GM23338 (cell line): Measurements from ENCODE around the gene HS6ST1.

Source experiments
- CREB1 ChIP-seq: fragments of 250-450 bp; sonication (Bioruptor Pico); IDR thresholded peaks from 2 replicates; pipeline ENCODE4 v1.5.0; 2020; ENCODE audit warnings: low read depth, mild to moderate bottlenecking, moderate library complexity
- CTCF ChIP-seq, 2 experiments: fragments of 200-600 bp in 1 of 2; sonication (generic) in 1 of 2; conservative IDR thresholded peaks; 2 replicates each; pipeline versions ENCODE4 v1.5.1 to v1.6.1; 2016 to 2017; ENCODE audit warnings: antibody characterized with exemption in 2 of 2, low read depth in 2 of 2, mild to moderate bottlenecking in 2 of 2, moderate library complexity in 1 of 2
- ETS1 ChIP-seq: IDR thresholded peaks from 2 replicates; pipeline ENCODE4 v1.6.1; 2016; ENCODE audit warnings: antibody characterized with exemption
- EZH2 ChIP-seq: fragments of 200-600 bp; sonication (generic); IDR thresholded peaks from one replicate; pipeline ENCODE4 v1.8.0; 2017; ENCODE audit warnings: antibody characterized with exemption, mild to moderate bottlenecking, low read depth; ENCODE audit not compliant: unreplicated experiment
- EZH2phosphoT487 ChIP-seq: fragments of 200-600 bp; sonication (generic); IDR thresholded peaks from one replicate; pipeline ENCODE4 v1.8.1; 2018; ENCODE audit warnings: antibody characterized with exemption; ENCODE audit not compliant: unreplicated experiment
- JUNB ChIP-seq: IDR thresholded peaks from one replicate; pipeline ENCODE4 v1.6.1; 2016; ENCODE audit warnings: antibody characterized with exemption; ENCODE audit not compliant: unreplicated experiment
- NANOG ChIP-seq: IDR thresholded peaks from 2 replicates; pipeline ENCODE4 v1.6.1; 2016; ENCODE audit warnings: antibody characterized with exemption, borderline replicate concordance
- POLR2AphosphoS5 ChIP-seq: IDR thresholded peaks from 2 replicates; pipeline ENCODE4 v1.6.1; 2016; ENCODE audit warnings: antibody characterized with exemption, low read depth
- REST ChIP-seq: IDR thresholded peaks from one replicate; pipeline ENCODE4 v1.6.1; 2018; ENCODE audit warnings: antibody characterized with exemption; ENCODE audit not compliant: unreplicated experiment
- STAT1 ChIP-seq: IDR thresholded peaks from one replicate; pipeline ENCODE4 v1.6.1; 2016; ENCODE audit warnings: antibody characterized with exemption; ENCODE audit not compliant: unreplicated experiment
- ZNF114 ChIP-seq: fragments of 250-450 bp; sonication (Bioruptor Pico); IDR thresholded peaks from 2 replicates; pipeline ENCODE4 v1.5.0; 2020; ENCODE audit warnings: mild to moderate bottlenecking, moderate library complexity
- ZNF331 ChIP-seq: fragments of 250-450 bp; sonication (Bioruptor Pico); IDR thresholded peaks from 2 replicates; pipeline ENCODE4 v1.5.0; 2020; ENCODE audit warnings: low read depth, mild to moderate bottlenecking, moderate library complexity
- ZNF462 ChIP-seq: fragments of 250-450 bp; sonication (Bioruptor Pico); IDR thresholded peaks from 2 replicates; pipeline ENCODE4 v1.5.0; 2020; ENCODE audit warnings: mild to moderate bottlenecking, moderate library complexity

- TF ChIP-seq CTCF (conservative IDR thresholded peaks at IDR 0.05; ENCODE audit: low read depth in 2 of 2): no peak
- TF ChIP-seq POLR2AphosphoS5: no peak
- no peak for TF ChIP-seq EZH2
- TF ChIP-seq EZH2phosphoT487: no peak
- no peak for TF ChIP-seq NANOG
- no peak for TF ChIP-seq ETS1
- no peak for TF ChIP-seq CREB1 (CRISPR knock-in tag)
- no peak for TF ChIP-seq REST
- no peak for TF ChIP-seq ZNF331 (CRISPR knock-in tag)
- TF ChIP-seq STAT1: no peak
- TF ChIP-seq JUNB: no peak
- no peak for TF ChIP-seq ZNF114
- no peak for TF ChIP-seq ZNF462 (CRISPR knock-in tag)
Measured at GRCh38 chr2:128234613-128235012, 84.1 kb downstream of the HS6ST1 start.
